SKM-1 treated with dmso at 0.1 percent for 144 hours (cell line): ENCODE data around the gene KCNE2.
"Not testable (repeated sequence)": the region's sequence is repeated elsewhere in the genome, so short reads cannot be mapped to it uniquely, and the experiment has no call there.

Experiments
- DNase-seq: peaks from one replicate; lab custom pipeline; 2025; ENCODE audit not compliant: unreplicated experiment; lab: John Stamatoyannopoulos, UW

The KCNE2 gene

DNA sequence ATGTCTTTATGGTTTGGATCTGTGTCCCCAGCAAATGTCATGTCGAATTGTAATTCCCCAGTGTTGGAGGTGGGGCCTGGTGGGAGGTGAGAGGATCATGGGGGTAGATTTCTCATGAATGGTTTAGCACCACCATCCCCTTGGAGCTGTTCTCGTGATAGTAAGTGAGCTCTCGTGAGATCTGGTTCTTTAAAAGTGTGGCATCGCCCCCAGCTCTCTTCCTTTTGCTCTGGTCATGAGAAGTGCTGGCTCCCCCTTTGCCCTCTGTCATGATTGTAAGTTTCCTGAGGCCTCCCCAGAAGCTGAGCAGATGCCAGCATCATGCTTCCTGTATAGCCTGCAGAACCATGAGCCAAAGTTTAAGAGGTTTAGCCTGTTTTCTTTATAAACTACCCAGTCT, 11.2 kb upstream of the KCNE2 start:
- DNase-seq: no peak

DNA sequence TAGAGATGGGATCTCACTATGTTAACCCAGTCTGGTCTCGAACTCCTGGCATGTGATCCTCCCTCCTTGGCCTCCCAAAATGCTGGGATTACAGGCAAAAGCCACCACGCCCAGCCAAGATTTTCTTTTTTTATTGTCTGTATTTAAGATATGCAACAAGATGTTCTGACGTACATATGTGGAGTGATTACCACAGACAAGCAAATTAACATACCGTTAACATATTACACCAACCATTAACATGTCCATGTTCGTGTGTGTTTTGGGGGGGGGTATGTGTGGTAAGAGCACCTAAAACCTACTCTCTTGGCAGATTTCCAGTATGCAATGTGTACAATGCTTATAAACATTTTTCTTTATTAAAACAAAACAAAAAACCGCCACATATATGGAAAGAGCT, 10.6 kb upstream of the KCNE2 start:
- DNase-seq: no peak

DNA sequence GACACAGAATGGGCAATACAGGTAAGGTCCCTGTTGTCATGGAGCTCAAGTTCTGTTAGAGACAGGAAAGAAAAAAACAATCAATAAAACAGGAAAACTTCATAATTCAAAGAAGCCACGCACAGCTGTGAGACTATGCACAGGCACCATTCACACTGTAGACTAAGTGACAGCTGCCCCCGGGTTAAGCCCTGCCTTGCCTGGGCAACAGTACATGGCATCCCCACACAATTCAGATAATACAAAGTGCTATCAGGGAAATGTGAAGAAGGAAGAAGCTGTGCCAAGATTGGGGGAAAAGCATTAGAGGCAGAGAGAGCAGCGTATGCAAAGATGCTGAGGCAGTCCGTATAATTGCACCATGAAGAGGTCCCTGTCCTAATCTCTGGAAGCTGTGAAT, 9.0 kb upstream of the KCNE2 start:
- DNase-seq: no peak

DNA sequence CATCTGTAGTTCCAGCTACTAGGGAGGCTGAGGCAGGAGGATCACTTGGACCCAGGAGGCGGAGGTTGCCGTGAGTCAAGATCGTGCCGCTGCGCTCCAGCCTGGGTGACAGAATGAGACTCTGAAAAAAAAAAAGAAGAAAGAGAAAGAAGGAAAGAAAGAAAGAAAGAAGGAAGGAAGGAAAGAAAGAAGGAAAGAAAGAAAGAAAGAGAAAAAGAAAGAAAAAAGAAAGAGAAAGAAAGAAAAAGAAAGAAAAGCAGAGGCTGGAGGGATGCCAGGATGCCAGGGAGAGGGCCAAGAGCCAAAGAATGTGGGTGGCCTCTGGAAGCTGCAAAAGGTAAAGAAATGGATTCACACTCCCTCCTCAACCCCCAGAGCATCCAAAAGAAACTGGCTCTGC, 8.2 kb upstream of the KCNE2 start:
- no peak for DNase-seq

DNA sequence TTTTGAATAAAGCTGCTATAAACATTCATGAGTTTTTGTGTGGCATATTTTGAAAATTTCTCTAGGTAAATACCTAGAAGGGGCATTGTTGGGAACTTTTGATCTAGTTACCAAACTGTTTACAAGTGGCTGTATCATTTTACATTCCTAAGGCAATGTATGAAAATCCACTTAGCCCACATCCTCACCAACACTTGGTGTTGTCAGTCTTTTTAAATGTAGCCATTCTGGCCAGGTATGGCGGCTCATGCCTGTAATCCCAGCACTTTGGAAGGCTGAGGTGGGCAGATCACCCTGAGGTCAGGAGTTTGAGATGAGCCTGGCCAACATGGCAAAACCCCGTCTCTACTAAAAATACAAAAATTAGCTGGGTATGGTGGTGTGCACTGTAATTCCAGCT, 5.9 kb upstream of the KCNE2 start:
- no peak for DNase-seq

DNA sequence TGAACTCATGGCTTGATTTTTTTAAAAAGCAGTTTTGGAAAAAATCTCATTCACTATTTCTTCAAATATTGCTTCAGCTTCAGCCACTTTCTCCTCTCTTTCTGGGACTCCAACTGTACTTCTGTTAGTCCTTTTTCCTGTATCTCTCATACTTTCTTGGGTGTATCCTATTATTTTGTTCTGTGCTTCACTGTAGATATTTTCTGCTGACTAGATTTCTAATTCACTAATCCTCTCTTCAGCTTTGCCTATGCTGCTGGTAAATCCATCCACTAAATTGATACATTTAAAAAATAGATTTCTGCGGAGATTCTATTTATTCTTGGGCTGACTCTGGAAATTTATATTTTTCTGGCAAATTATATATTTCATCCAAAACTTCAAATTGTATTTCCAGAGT, 4.9 kb upstream of the KCNE2 start:
- no peak for DNase-seq

DNA sequence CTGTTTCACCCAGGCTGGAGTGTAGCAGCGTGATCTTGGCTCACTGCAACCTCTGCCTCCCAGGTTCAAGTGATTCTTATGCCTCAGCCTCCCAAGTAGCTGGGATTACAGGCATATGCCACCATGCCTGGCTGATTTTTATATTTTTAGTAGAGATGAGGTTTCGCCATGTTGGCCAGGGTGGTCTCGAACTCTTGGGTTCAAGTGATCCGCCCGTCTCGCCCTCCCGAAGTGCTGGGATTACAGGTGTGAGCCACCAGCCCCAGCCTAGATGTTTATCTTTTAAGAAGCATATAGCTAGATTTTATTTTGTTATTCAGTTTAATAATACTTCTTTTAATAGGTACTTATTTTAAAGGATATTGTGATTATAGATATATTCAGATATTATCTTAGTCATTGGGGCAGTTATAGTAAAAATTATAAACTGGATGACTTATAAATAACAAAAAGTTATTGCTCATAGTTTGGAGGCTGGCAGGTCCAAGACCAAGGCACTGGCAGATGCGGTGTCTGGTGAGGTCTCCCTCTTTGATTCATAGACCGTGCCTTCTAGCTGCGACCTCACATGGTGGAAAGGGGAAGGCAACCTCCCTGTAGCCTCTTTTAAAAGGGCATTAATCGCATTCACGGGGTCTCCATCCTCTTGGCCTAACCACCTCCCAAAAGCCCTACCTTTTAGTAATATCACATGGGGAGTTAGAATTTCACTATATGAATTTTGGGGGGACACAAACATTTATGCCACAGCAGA, 3.1 kb upstream of the KCNE2 start:
- DNase-seq: no peak

DNA sequence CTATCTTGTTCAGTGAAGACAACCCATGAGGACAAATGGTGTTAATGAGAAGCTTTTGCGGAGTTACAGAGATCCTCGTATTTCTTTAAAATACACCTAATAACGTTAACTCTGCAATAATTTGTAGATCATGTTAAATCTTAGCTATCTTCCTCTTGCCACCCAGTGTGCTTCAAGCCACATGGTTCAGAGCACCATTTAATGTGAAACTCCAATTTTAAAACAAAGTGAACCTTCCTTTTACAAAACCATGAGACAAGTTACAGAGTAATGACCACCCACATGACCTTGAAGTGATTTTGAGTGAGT, 1.7 kb upstream of the KCNE2 start:
- DNase-seq: no peak

DNA sequence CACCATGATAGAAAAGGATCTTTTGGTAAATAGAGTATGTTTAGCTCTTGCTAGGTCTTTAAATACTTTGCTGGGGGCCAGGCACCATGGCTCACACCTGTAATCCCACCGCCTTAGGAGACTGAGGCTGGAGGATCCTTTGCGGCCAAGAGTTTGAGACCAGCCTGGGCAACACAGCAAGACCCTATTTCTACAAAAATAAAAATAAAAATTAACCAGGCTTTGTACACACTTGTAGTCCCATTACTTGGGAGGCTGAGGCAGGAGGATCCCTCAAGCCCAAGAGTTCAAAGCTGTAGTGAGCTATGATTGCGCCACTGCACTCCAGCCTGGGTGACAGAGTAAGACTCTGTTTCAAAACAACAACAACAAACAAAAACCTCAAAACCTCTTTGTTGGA, 1.1 kb upstream of the KCNE2 start:
- no peak for DNase-seq

DNA sequence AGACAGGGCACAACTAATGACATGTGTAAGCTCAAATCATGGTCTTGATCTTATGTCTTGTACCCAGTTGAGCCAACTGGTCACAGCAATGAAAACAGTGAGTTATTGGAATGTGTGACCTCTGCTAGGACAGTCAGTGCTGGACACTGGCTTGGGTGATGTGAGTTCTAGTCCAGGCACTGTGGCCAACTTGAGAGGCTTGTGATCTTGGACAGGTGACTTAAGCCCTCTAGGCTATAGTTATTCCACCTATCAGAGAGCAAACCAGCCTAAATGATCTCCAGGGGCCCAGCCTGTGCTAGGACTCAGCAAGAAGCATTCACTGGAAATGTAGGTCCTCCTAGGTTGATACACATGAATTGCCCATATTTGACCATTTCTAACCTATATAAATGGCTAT, 1.1 kb downstream of the KCNE2 start:
- DNase-seq: no peak

DNA sequence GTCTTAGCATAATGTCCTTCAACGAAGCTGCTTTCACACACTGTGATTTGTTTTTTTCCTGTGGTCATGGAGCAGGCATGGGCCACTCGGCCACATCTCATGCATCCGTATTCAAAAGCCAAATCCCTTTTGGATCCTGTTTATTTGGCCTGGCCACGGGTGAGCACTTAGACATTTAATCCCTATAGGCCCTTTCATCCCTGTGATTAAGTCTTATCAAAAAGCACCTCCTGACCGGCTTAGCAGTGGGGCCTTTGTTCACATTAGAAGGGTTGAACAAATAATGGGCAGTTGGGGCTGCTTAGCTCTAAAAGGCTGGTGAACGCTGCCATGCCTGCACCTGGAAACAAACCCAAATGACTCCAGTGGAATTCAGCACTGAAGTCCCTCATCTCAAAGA, 2.0 kb downstream of the KCNE2 start:
- DNase-seq: no peak

DNA sequence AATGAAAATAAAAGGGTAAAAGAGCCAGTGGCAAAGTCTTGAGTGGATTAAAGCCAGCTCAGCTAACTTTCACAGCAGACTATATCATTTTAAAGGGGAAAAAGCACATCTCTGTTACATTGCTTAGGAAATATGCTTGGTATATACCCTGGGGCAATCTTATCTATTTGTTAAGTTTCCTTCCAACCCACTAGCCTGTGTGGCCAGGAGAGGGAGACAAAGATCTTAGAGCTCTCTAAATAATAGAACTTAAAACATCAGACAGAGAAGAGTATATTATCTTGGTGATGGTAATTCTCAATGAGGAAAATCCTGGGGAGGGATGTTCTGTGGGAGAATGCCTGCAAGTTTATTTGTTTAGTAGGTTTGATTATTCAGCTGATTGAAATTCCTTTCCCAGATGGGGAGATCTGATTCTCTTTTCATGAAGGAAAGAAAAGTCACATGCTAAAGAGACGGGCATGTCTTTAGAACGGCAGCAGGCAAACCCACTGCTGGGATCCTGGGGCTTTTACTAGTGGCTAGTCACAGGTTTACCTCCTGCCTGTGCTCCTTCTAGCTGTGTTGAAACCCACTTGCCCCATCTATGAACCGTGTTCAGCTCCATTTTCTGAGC, 3.6 kb downstream of the KCNE2 start:
- peak; percentile 72 for DNase-seq

DNA sequence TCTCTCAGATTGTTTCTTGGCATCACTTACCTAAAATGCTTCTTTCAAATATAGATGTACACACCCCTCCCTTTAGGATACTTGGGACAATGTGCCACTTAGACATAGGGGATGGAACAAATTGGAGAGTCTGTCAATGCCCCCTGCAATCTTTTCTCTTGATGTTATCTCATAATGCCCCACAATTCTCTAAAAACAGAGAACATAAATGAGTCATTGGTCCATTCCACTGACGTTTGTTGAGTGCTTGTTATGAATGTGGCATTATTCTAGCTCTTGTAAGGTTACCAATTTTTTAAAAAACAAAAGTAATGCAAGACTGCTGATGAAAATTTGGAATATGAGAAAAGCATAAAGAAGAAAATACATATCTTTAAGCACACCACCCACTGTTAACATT, 5.9 kb downstream of the KCNE2 start:
- no peak for DNase-seq

DNA sequence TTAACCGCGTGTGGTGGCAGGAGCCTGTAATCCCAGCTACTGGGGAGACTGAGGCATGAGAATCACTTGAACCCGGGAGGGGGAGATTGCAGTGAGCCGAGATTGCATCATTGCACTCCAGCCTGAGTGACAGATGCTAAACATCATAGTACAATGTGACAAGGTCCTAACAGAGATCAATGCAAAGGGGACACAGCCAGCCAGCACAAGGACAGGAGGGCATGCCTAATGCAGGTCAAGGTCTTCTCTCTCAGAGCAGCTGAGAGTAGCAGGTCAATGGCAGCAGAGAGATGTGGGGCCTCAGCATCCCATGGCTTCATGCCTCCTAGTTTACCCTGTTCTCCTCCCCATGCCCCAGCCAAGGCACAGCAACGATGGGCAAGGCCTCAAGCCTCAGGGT, 8.5 kb downstream of the KCNE2 start:
- no peak for DNase-seq

DNA sequence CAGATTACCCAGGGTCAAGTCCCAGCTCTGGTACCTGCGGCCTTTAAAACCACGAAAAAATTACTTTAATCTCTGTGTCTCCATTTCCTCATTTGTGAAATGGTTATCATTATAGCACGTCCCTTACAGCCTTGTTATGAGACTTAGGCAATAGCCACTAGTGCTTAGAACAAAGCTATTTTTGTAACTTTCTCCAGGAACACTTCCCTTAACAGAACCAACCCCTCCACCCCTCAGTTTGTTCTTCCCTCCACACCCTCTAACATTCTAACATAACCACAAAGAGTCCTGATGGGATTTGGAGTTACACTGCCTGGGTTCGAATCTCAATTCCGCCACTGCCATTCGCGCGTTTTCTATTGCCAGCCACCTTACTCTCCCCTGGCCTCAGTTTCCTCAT, 10.7 kb downstream of the KCNE2 start:
- DNase-seq: not testable (repeated sequence)

DNA sequence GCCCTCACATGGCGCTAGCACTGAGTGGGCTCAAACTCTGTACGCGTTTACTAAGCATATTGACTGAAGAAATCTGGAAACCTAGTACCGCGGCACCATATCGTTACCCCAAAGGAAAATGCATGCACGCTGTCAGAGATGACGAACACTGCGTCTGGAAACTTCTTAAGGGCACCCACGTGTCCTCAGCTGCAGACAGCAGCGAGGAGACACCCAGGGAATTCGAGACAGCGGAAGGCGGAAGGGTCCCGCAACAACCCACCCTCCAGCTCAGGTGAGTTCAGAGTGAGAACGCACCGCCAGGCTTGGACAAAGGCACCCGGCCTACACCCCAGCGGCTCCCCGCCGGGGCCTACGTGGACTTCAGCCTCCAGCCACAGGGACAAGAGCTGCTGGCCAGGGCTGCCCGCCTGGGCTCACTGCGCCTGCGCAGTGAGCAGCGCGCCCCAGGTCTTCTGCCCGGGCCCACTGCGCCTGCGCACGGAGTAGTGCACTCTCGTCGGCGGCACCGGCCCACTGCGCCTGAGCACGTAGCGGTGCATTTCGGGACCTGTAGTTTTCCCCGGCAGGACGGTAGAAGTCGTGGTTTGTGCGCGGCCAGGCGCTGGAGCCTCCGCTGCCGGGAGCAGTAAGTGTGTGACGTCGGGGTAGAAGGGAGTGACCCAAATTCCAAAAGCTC, 11.3 kb downstream of the KCNE2 start, which contains the start of gene SMIM11:
Gene SMIM11, plus strand, starts transcription at position 568 of the 679 bp plus-strand sequence. CDS start 3,998 bp downstream, outside the sequence.
- not testable (repeated sequence) for DNase-seq

DNA sequence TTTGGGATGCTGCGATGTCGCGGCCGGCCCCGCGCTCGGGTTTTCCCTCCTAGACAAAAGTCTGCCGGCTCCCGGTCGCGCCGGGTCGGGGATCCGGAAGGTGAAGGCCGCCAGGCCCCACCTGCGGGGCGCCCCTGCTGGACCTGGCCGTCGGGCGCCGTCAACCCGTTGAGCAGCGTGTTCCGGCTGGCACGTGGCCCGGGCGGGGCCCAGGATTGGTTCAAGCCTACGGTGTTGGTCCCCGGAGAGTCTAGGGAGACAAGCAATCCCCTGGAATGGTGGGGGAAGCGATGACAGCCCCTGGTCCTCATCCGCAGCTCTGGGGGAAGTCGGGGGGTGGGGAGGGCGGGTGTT, 11.8 kb downstream of the KCNE2 start:
- not testable (repeated sequence) for DNase-seq

DNA sequence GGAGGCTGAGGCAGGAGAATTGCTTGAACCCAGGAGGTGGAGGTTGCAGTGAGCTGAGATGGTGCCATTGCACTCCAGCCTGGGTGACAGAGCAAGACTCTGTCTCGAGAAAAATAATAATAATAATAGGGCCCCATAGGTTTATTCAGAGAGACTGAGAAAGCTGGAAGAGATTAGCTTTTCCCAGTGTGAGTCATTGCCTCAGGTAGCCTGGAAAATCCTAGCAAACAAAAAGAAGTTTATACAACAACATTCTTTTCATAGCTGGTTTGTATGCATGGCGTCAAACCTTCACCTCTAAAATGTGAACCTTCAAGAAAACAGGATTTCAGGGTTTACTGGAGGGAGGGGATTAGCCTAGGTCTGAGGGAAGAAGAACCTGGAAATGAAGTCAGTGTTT, 19.3 kb downstream of the KCNE2 start:
- DNase-seq: not testable (repeated sequence)

DNA sequence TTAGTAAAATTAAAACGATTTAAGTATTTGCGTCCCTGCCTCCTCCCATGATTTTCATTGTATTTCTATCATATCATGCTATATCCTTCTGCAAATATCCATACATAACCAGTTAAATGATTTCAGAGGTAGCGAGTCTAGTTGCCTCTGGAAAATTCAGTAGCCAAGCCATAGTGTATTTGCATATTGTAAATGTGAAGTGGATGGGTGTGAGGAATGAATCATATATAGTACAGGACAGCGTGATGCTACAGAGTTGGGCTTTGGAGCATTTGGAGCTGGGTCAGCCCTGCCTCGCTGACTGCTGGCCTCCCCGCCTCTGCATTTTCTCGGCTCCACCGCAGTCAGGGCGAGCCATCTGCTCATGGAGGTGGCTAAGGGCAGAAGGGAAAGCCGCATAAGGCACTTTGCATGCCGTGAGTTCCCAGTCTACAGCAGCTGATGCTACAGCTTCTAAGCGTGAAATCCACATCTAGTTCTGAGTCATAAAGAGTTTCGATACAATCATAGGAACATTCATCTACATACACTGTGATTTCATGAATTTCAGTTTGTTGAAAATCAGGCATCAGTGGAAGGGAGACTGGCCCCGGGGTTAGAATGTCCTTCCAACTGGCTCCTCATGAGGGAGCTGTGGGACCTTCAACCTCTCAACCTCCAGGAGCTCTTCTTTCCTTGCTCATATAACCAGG, 20.1 kb downstream of the KCNE2 start:
- not testable (repeated sequence) for DNase-seq

DNA sequence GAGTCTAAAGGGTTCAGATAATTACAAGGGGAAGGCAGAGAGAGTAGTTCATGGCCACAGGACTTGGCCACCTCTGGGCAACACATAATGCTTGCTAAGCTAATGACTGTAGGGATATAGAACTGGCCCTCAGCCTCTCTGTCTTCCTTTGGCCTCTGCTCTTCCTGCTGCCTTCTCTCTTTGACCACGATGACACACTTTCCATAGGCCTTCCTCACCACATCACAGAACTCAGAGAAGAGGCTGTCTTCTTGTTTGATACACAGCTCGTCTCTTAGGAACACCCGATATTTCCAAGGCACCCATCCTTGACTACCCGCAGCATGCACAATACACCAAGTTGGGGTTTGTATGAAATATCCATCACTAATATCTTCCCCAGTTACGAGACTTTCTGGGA, 36.7 kb downstream of the KCNE2 start:
- DNase-seq: not testable (repeated sequence)

DNA sequence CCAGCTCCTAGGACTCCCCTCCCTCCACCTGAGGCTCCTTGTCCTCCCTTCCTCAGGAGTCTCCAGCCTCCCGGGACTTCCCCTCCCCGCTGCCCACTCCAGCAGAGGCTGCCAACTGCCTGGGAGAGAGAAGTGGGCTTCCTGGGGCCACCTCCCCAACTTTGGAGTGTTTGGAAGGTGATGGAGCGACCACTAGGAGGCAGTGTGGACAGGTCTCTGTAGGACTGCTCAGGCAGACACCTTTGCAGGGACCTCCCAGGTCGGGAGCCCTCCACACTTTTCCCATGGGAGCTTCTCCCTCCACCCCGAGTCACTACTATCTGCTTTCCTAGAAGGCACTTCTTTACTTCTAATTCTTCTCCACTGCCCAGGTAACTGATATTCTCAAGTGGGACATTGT, 40.9 kb downstream of the KCNE2 start:
- not testable (repeated sequence) for DNase-seq

DNA sequence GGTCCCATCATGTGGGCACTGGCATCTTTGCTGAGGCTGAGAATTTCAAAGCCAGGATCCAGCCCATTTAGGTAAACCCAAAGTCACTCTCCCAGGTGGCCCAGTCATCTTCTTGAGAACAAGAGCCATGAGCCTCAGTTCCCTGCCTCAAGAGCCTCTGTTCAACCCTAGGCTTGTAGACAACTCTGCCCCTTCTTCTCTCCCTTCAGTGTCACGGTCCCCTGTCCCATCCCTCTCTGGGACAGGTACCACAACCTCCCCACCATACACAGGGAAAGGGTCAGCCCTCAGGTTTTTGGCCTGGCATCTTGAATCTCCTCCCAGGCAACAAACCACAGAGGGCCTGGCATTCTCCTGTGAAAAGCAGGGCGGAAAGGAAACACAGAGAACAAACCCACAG, 41.9 kb downstream of the KCNE2 start:
- DNase-seq: not testable (repeated sequence)
